ENCODE results near the gene SNX5.

Gene SNX5

DNA sequence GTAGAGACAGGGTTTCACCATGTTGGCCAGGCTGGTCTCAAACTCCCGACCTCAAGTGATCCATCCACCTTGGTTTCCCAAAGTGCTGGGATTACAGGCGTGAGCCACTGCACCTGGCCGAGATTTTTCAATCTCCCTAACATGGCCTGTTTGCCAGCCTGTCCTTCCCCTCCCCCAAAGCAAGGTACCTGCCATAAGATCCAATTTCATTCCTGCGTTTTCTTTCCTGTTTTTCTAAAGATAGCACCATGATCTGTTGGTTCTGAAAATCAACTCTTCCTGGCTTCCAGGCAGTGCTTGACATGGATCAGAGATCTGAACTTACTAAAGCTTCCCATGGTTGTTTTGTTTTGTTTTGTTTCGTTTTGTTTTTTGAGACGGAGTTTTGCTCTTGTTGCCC is 7.7 kb upstream of the SNX5 start:
- TF ChIP-seq TEAD4 (IDR thresholded peaks at IDR 0.05) = no peak
- no peak for TF ChIP-seq YY1 (IDR thresholded peaks at IDR 0.05; ENCODE audit: low read depth)
- no peak for TF ChIP-seq ZBTB7A (IDR thresholded peaks at IDR 0.05; ENCODE audit: low read depth)
- no peak for TF ChIP-seq NFIC (IDR thresholded peaks at IDR 0.05)
- no peak for TF ChIP-seq EP300 (IDR thresholded peaks at IDR 0.05; ENCODE audit: borderline replicate concordance)
- TF ChIP-seq FOXM1 (IDR thresholded peaks at IDR 0.05; ENCODE audit: borderline replicate concordance, low read depth) = no peak
- TF ChIP-seq, protein P1, sequence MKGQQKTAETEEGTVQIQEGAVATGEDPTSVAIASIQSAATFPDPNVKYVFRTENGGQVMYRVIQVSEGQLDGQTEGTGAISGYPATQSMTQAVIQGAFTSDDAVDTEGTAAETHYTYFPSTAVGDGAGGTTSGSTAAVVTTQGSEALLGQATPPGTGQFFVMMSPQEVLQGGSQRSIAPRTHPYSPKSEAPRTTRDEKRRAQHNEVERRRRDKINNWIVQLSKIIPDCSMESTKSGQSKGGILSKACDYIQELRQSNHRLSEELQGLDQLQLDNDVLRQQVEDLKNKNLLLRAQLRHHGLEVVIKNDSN (IDR thresholded peaks at IDR 0.05) = no peak
- TF ChIP-seq, protein P2, sequence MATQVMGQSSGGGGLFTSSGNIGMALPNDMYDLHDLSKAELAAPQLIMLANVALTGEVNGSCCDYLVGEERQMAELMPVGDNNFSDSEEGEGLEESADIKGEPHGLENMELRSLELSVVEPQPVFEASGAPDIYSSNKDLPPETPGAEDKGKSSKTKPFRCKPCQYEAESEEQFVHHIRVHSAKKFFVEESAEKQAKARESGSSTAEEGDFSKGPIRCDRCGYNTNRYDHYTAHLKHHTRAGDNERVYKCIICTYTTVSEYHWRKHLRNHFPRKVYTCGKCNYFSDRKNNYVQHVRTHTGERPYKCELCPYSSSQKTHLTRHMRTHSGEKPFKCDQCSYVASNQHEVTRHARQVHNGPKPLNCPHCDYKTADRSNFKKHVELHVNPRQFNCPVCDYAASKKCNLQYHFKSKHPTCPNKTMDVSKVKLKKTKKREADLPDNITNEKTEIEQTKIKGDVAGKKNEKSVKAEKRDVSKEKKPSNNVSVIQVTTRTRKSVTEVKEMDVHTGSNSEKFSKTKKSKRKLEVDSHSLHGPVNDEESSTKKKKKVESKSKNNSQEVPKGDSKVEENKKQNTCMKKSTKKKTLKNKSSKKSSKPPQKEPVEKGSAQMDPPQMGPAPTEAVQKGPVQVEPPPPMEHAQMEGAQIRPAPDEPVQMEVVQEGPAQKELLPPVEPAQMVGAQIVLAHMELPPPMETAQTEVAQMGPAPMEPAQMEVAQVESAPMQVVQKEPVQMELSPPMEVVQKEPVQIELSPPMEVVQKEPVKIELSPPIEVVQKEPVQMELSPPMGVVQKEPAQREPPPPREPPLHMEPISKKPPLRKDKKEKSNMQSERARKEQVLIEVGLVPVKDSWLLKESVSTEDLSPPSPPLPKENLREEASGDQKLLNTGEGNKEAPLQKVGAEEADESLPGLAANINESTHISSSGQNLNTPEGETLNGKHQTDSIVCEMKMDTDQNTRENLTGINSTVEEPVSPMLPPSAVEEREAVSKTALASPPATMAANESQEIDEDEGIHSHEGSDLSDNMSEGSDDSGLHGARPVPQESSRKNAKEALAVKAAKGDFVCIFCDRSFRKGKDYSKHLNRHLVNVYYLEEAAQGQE (IDR thresholded peaks at IDR 0.05; ENCODE audit: low read depth) = no peak
- no peak for TF ChIP-seq CEBPB (IDR thresholded peaks at IDR 0.05)
- TF ChIP-seq, protein P3, sequence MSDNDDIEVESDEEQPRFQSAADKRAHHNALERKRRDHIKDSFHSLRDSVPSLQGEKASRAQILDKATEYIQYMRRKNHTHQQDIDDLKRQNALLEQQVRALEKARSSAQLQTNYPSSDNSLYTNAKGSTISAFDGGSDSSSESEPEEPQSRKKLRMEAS (IDR thresholded peaks at IDR 0.05) = no peak
- no peak for TF ChIP-seq CREB1 (IDR thresholded peaks at IDR 0.05; ENCODE audit: low read depth)
- no peak for TF ChIP-seq EGR1 (IDR thresholded peaks at IDR 0.05)
- no peak for TF ChIP-seq TAF1 (IDR thresholded peaks at IDR 0.05; ENCODE audit: low read depth)
- no peak for TF ChIP-seq TCF12 (IDR thresholded peaks at IDR 0.05; ENCODE audit: low read depth)
- no peak for TF ChIP-seq RAD21 (IDR thresholded peaks at IDR 0.05; ENCODE audit: low read depth)

DNA sequence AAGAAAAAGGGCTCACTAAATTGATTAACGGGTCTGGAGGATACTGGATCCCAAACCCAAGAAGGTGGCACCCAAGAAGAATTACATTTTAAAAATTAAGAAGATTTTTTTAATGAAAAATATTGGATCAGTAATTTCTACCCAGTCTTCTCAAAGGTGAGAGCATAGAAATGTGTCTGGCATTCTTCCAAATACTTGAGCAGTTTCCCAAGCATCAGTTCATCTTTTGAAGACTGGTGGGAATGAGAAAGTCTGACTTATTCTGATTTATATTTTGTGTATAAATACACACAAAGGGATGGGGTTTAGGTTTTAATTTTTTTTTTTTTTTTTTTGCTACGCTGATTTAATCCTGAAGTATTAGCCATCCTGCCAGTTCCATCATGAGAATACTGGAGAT is 3.5 kb upstream of the SNX5 start:
- TF ChIP-seq EP300 (IDR thresholded peaks at IDR 0.05; ENCODE audit: borderline replicate concordance) (no peak), EGR1 (IDR thresholded peaks at IDR 0.05) (no peak), YY1 (IDR thresholded peaks at IDR 0.05; ENCODE audit: low read depth) (no peak), RAD21 (IDR thresholded peaks at IDR 0.05; ENCODE audit: low read depth) (no peak), FOXM1 (IDR thresholded peaks at IDR 0.05; ENCODE audit: borderline replicate concordance, low read depth) (no peak), ZBTB7A (IDR thresholded peaks at IDR 0.05; ENCODE audit: low read depth) (no peak), TCF12 (IDR thresholded peaks at IDR 0.05; ENCODE audit: low read depth) (no peak), CREB1 (IDR thresholded peaks at IDR 0.05; ENCODE audit: low read depth) (no peak), CEBPB (IDR thresholded peaks at IDR 0.05) (no peak), TAF1 (IDR thresholded peaks at IDR 0.05; ENCODE audit: low read depth) (no peak), NFIC (IDR thresholded peaks at IDR 0.05) (no peak), TEAD4 (IDR thresholded peaks at IDR 0.05) (no peak)
- TF ChIP-seq, protein P1 (IDR thresholded peaks at IDR 0.05) = no peak
- TF ChIP-seq, protein P3 (IDR thresholded peaks at IDR 0.05) = no peak
- TF ChIP-seq, protein P2 (IDR thresholded peaks at IDR 0.05; ENCODE audit: low read depth) = no peak

DNA sequence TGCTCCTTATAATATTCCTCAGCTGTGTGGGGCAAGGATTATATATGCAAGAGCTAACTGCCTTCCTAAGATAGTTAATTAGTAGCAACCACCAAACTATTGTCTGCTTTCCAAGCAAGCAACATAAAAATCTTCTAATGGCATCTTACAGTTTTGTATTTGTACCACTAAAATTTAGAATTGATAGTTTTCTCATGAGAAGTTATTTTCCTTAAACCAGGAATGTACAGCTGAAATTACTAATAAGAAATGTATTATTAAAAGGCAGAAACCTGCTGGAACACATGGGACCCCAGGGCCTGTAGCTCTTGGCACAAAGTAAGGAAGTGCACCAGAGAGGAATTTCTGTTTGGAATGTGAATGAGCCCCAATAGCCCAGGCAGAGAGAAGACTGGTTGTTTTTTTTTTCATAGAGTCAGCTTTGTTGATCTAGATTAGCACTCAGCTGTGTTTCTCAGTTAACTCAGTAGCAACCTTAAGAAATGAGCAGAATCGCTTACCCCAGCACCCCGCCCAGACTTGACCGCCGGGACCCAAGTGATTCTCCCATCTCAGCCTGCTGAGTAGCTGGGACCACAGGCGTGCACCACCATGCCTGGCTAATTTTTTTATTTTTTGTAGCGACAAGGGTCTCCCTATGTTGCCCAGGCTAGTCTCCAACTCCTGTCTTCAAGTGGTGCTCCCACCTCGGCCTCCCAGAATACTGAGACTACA is 2.9 kb upstream of the SNX5 start:
- no peak for TF ChIP-seq ZBTB7A (IDR thresholded peaks at IDR 0.05; ENCODE audit: low read depth)

DNA sequence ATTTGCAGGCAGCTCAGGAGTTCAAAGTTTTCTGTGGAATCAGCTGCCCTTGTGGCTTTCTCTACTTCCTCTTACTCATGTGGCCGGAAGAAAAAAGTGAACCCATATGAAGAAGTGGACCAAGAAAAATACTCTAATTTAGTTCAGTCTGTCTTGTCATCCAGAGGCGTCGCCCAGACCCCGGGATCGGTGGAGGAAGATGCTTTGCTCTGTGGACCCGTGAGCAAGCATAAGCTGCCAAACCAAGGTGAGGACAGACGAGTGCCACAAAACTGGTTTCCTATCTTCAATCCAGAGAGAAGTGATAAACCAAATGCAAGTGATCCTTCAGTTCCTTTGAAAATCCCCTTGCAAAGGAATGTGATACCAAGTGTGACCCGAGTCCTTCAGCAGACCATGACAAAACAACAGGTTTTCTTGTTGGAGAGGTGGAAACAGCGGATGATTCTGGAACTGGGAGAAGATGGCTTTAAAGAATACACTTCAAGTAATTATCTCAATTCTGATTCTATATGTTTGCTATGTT is 1.4 kb upstream of the SNX5 start:
- TF ChIP-seq, protein P3 (IDR thresholded peaks at IDR 0.05) = no peak
- TF ChIP-seq TEAD4 (IDR thresholded peaks at IDR 0.05) (no peak), ZBTB7A (IDR thresholded peaks at IDR 0.05; ENCODE audit: low read depth) (no peak), TCF12 (IDR thresholded peaks at IDR 0.05; ENCODE audit: low read depth) (no peak), CREB1 (IDR thresholded peaks at IDR 0.05; ENCODE audit: low read depth) (no peak), FOXM1 (IDR thresholded peaks at IDR 0.05; ENCODE audit: borderline replicate concordance, low read depth) (no peak), RAD21 (IDR thresholded peaks at IDR 0.05; ENCODE audit: low read depth) (no peak), CEBPB (IDR thresholded peaks at IDR 0.05) (no peak), EP300 (IDR thresholded peaks at IDR 0.05; ENCODE audit: borderline replicate concordance) (no peak)
- TF ChIP-seq, protein P1 (IDR thresholded peaks at IDR 0.05) = no peak

DNA sequence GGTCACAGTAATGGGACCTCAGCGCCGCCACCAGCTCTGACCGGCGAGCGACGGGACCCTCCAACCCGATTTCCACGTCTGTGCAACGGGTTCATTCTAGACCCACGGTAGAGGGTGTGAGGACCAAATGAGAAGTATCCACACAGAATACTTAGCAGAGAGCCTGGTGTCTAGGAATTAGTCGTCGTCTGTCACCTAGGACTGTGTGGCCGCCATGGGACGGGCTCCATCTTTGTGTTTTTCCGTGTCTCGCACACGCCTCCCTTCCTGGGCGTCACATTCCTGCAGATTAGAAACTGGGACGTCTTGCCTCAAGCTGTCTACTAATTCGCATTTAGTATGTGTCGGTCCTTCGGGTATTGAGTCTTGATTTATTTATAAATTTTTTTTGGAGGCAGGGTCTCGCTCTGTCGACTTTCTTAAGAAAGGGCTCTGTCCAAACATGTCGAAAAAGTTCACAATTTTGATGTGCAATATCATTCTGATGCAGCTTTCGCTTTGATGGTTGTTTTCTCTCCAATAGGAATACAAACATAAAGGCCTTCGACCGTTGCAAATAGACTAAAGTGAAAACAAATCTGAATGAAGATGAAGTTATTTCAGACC is 787 bp upstream of the SNX5 start:
- TF ChIP-seq YY1 (IDR thresholded peaks at IDR 0.05; ENCODE audit: low read depth) (peak; percentile 89), NFIC (IDR thresholded peaks at IDR 0.05) (no peak), CREB1 (IDR thresholded peaks at IDR 0.05; ENCODE audit: low read depth) (no peak), TCF12 (IDR thresholded peaks at IDR 0.05; ENCODE audit: low read depth) (no peak), FOXM1 (IDR thresholded peaks at IDR 0.05; ENCODE audit: borderline replicate concordance, low read depth) (no peak), CEBPB (IDR thresholded peaks at IDR 0.05) (no peak), EGR1 (IDR thresholded peaks at IDR 0.05) (no peak), RAD21 (IDR thresholded peaks at IDR 0.05; ENCODE audit: low read depth) (no peak), ZBTB7A (IDR thresholded peaks at IDR 0.05; ENCODE audit: low read depth) (no peak), TAF1 (IDR thresholded peaks at IDR 0.05; ENCODE audit: low read depth) (no peak; the same call in 1 of the 2 replicates), TEAD4 (IDR thresholded peaks at IDR 0.05) (peak; percentile 53; the same call in 1 of the 2 replicates), EP300 (IDR thresholded peaks at IDR 0.05; ENCODE audit: borderline replicate concordance) (no peak; the same call in 1 of the 2 replicates)
- TF ChIP-seq, protein P3 (IDR thresholded peaks at IDR 0.05) = no peak
- TF ChIP-seq, protein P2 (IDR thresholded peaks at IDR 0.05; ENCODE audit: low read depth) = no peak
- TF ChIP-seq, protein P1 (IDR thresholded peaks at IDR 0.05) = no peak
